ENCODE data around the gene NKTR. TPM values are rescaled to one million over a fixed set of nuclear protein-coding genes. Genes with fewer than 3 reads are reported as not detected.

The NKTR gene
- total and polyA plus RNA-seq, 2 of the 13 experiments (the other 11 are each of a cell fraction or from before 2014, with no cell fraction given): 41.3 to 59.6 TPM

- TF ChIP-seq ATF2 (CRISPR knock-in tag; IDR thresholded peaks at IDR 0.05) (no peak), ZNF383 (CRISPR knock-in tag; IDR thresholded peaks at IDR 0.05; ENCODE audit: borderline replicate concordance) (no peak), MAFK (conservative IDR thresholded peaks at IDR 0.05 in 1 of 2, IDR thresholded peaks at IDR 0.05 in 1 of 2; ENCODE audit: low read length in 2 of 2) (no peak), ZNF354B (CRISPR knock-in tag; IDR thresholded peaks at IDR 0.05) (peak; percentile 77; the same call in 1 of the 2 replicates), ESRRA (CRISPR knock-in tag; IDR thresholded peaks at IDR 0.05; ENCODE audit: low read depth) (peak; percentile 36; the same call in 1 of the 2 replicates), HNF1B (CRISPR knock-in tag; IDR thresholded peaks at IDR 0.05) (peak; percentile 92), ASH2L (IDR thresholded peaks at IDR 0.05; ENCODE audit: insufficient read length, low read depth, low read length) (peak; percentile 93), SPEN (CRISPR knock-in tag; IDR thresholded peaks at IDR 0.05; ENCODE audit: low read depth) (peak; percentile 93; the same call in 1 of the 2 replicates), LCORL (IDR thresholded peaks at IDR 0.05) (no peak), LCORL (CRISPR knock-in tag; IDR thresholded peaks at IDR 0.05) (peak; percentile 38), ZKSCAN5 (CRISPR knock-in tag; IDR thresholded peaks at IDR 0.05) (no peak), GTF2F1 (IDR thresholded peaks at IDR 0.05; ENCODE audit: low read length) (no peak), PHF21A (CRISPR knock-in tag; IDR thresholded peaks at IDR 0.05) (peak; percentile 95), POGZ (CRISPR knock-in tag; IDR thresholded peaks at IDR 0.05) (peak; percentile 93), ZNF33B (CRISPR knock-in tag; IDR thresholded peaks at IDR 0.05) (no peak; the same call in 1 of the 2 replicates), GABPA (IDR thresholded peaks at IDR 0.05; ENCODE audit: low read depth, low read length) (no peak), GABPA (CRISPR knock-in tag; IDR thresholded peaks at IDR 0.05; ENCODE audit: low read depth) (peak; percentile 47; the same call in 1 of the 2 replicates), GPN1 (CRISPR knock-in tag; IDR thresholded peaks at IDR 0.05; ENCODE audit: borderline replicate concordance) (no peak), ZNF672 (CRISPR knock-in tag; IDR thresholded peaks at IDR 0.05) (no peak), MED8 (CRISPR knock-in tag; IDR thresholded peaks at IDR 0.05; ENCODE audit: insufficient replicate concordance) (peak; percentile 47)
Measured at GRCh38 chr3:42600111-42600957, at the start of gene NKTR (continued).
